Left ventricle myocardium inferior (tissue), 1 donor: ENCODE measurements around the gene GNG3. TPM values are rescaled to one million over a fixed set of nuclear protein-coding genes. Genes with fewer than 3 reads are reported as not detected.
"Not testable (repeated sequence)": the region's sequence is repeated elsewhere in the genome, so short reads cannot be mapped to it uniquely, and the experiment has no call there.

ENCODE experiments used
- DNase-seq: peaks from one replicate; pipeline ENCODE4 v3.0.0-alpha.2; 2020
- H3K27ac ChIP-seq: fragments of 200-600 bp; replicated peaks from 2 replicates; pipeline ENCODE4 v1.8.0; 2021
- H3K27me3 ChIP-seq: fragments of 200-600 bp; 2 replicates; pipeline ENCODE4 v1.8.0; 2021; ENCODE audit warnings: low read depth
- H3K36me3 ChIP-seq: fragments of 200-600 bp; 2 replicates; pipeline ENCODE4 v1.8.0; 2021
- H3K4me1 ChIP-seq: fragments of 200-600 bp; 2 replicates; pipeline ENCODE4 v1.8.0; 2021
- H3K4me3 ChIP-seq: fragments of 200-600 bp; 2 replicates; pipeline ENCODE4 v1.8.0; 2021; ENCODE audit warnings: mild to moderate bottlenecking, moderate library complexity
- H3K9me3 ChIP-seq: fragments of 200-600 bp; replicated peaks from 2 replicates; pipeline ENCODE4 v1.8.0; 2021
- intact Hi-C: fragments of 100-400 bp; cut with micrococcal nuclease; formaldehyde crosslinking; loops from one replicate; pipeline ENCODE4 v1.11.0; 2022
- total RNA-seq: library from RNA; stranded (reverse); fragmentation: NEBNext Ultra II Directional; extraction: Animal tissue kit (Norgen Biotek cat#: 25700); gene quantifications from one replicate; pipeline ENCODE4 v1.2.1, GENCODE V29; 2021
- TF ChIP-seq, protein P1 (sequence below): fragments of 200-600 bp; IDR thresholded peaks from 2 replicates; pipeline ENCODE4 v1.8.0; 2021; ENCODE audit warnings: antibody characterized with exemption, mild to moderate bottlenecking, borderline replicate concordance
- donor health status: DM: no; HTN: yes; CAD: no; lungs with severe emphysema.

The GNG3 gene
- total RNA-seq, 1 donor from 2014 or later: not detected

DNA sequence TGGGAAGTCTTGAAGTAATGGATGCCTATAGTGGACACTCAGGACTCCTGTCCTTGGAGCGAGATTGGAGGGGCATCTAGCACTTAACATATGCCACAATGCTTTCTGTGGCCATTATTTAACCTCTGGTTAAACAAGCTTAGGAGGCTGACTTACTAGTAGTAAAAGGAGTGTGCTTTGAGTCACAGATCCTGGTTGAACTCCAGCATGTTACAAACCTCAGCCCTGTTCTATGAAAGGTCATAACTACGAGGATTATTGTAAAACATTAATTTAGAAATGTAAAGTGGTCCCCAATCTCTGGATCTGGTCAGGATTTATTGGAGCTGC is 34.3 kb upstream of the GNG3 start:
- Histone ChIP-seq H3K4me3 (no peak overlapping the region), H3K27me3 (no peaks in the 10 kb centered on the region), H3K27ac (no peak overlapping the region), H3K36me3 (peaks cover 50% of the 10 kb centered on the region), H3K4me1 (peaks cover 72% of the 10 kb centered on the region), H3K9me3 (no peaks in the 10 kb centered on the region)
- TF ChIP-seq, protein P1, sequence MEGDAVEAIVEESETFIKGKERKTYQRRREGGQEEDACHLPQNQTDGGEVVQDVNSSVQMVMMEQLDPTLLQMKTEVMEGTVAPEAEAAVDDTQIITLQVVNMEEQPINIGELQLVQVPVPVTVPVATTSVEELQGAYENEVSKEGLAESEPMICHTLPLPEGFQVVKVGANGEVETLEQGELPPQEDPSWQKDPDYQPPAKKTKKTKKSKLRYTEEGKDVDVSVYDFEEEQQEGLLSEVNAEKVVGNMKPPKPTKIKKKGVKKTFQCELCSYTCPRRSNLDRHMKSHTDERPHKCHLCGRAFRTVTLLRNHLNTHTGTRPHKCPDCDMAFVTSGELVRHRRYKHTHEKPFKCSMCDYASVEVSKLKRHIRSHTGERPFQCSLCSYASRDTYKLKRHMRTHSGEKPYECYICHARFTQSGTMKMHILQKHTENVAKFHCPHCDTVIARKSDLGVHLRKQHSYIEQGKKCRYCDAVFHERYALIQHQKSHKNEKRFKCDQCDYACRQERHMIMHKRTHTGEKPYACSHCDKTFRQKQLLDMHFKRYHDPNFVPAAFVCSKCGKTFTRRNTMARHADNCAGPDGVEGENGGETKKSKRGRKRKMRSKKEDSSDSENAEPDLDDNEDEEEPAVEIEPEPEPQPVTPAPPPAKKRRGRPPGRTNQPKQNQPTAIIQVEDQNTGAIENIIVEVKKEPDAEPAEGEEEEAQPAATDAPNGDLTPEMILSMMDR: no peak
- no peak for DNase-seq
- intact Hi-C loops: no loop called here

DNA sequence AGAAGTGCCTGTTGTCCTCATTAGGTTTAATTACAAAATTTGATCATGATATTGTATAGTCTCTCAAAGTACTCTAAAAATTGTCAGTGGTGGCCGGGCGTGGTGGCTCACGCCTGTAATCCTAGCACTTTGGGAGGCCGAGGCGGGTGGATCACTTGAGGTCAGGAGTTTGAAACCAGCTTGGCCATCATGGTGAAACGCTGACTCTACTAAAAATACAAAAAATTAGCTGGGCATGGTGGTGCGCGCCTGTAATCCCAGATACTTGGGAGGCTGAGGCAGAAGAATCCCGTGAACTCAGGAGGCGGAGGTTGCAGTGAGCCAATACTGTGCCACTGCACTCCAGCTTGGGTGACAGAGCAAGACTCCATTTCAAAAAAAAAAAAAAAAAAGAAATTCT is 32.1 kb upstream of the GNG3 start:
- H3K9me3 ChIP-seq, DNase-seq, intact Hi-C loops, H3K27ac ChIP-seq, H3K27me3 ChIP-seq, H3K4me3 ChIP-seq: not testable (repeated sequence)
- Histone ChIP-seq H3K36me3 (peaks cover 50% of the 10 kb centered on the region), H3K4me1 (peaks cover 75% of the 10 kb centered on the region)

DNA sequence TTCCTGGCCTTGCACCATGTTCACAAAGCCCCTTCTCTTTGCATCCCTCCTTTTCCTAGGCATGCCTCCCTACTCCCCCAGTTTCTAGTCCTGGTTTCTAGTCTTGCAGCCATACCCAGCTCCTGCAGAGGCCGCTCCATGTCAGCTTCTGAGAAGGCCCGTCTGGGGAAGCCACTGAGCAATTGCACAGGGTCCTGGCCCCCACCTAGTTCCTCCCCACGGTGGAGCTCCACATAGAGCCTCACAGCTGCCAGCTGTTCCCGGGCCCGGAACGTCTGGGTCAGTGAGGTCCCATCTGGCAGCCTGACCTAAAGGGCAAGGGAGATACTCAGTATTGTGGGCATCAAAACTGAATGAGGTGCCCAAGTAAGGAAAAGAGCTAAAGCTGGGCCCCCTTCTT is 30.8 kb upstream of the GNG3 start:
- Histone ChIP-seq H3K4me3 (no peak overlapping the region), H3K27me3 (no peaks in the 10 kb centered on the region), H3K27ac (no peak overlapping the region), H3K9me3 (no peaks in the 10 kb centered on the region), H3K4me1 (peaks cover 73% of the 10 kb centered on the region), H3K36me3 (peaks cover 50% of the 10 kb centered on the region)
- no peak for DNase-seq
- TF ChIP-seq, protein P1: no peak
- intact Hi-C loops: no loop called here

DNA sequence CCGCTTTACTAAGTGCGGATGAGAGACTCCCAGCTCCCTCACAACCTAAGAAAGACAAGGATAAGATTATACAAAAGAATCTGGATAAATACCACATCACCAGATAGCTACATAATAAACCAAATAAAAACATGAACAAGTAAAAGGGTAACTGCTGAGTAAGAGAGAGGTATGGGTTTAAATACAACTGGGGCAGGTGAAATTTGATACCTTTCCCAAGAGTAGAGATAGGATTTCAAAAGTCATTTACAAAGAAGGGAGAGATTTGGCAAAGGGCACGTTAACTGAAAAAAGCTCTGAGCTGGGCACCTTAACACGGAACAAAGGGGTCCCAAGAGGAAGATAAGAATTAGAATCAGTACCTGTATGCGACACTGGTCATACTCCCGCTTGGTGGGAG is 30.3 kb upstream of the GNG3 start:
- H3K4me1 ChIP-seq: peaks cover 68% of the 10 kb centered on the region

DNA sequence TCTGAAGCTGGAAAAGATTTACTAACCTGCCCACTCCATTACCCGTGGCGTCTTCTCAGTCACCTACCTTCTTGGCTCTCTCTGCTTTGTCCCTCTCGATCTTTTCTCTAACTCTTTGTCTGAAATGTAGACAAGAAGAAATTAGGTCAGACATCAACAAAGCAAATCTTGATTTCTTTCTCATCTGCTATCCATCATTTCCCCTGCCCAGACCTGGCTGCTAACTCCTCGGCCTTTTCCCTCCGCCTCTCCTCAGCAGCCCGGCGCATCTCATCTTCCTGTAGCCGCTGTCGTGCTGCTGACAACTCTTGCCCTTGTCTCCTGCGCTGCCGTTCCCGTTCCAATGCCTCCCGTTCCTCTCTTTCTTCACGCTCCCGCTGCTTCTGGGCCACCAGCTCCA is 29.8 kb upstream of the GNG3 start:
- H3K27ac ChIP-seq: peak overlapping the region; percentile 95
- peak overlapping the region; percentile 92 for H3K4me3 ChIP-seq
- H3K9me3 ChIP-seq: no peaks in the 10 kb centered on the region
- no peaks in the 10 kb centered on the region for H3K27me3 ChIP-seq
- peaks cover 62% of the 10 kb centered on the region for H3K4me1 ChIP-seq
- H3K36me3 ChIP-seq: peaks cover 50% of the 10 kb centered on the region
- TF ChIP-seq, protein P1: no peak
- intact Hi-C loops: no loop called here
- DNase-seq: no peak

More for the DNA sequence above, 30.3 kb upstream of the GNG3 start:
- no peak for DNase-seq
- Histone ChIP-seq H3K36me3 (peaks cover 50% of the 10 kb centered on the region), H3K27ac (no peak overlapping the region), H3K9me3 (no peaks in the 10 kb centered on the region), H3K27me3 (no peaks in the 10 kb centered on the region), H3K4me3 (peak overlapping the region; percentile 92)
- TF ChIP-seq, protein P1: no peak
- intact Hi-C loops: no loop called here

DNA sequence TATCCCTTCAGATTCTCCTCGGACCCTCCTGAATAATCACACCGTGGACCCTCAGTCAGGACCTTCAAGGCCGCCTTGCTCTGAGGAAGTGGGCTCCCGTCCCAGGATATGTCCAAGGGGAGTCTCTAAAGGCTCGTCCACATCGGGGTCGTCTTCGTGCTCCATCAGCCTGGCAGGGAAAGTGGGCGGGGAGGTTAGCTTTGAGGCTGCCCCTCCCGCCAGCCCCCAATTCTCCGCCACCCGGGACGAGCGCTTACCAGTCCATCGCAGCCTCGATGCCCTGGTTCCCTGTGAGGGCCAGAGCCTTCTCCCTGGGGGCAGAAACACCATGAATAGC is 29.1 kb upstream of the GNG3 start:
- Histone ChIP-seq H3K27me3 (no peaks in the 10 kb centered on the region), H3K36me3 (peaks cover 48% of the 10 kb centered on the region), H3K4me1 (peaks cover 56% of the 10 kb centered on the region), H3K4me3 (peak overlapping the region; percentile 92), H3K27ac (peak overlapping the region; percentile 95), H3K9me3 (no peaks in the 10 kb centered on the region)
- TF ChIP-seq, protein P1: no peak
- intact Hi-C loops: no loop called here
- no peak for DNase-seq
